HG03520 (cell line): ENCODE data around the gene ITGB8.

Experiments
- ATAC-seq: cut with Tn5 transposase; IDR thresholded peaks from one replicate; pipeline ENCODE4 v1.9.1; 2021; ENCODE audit warnings: mild to moderate bottlenecking, moderate library complexity; ENCODE audit not compliant: unreplicated experiment

Gene ITGB8

DNA sequence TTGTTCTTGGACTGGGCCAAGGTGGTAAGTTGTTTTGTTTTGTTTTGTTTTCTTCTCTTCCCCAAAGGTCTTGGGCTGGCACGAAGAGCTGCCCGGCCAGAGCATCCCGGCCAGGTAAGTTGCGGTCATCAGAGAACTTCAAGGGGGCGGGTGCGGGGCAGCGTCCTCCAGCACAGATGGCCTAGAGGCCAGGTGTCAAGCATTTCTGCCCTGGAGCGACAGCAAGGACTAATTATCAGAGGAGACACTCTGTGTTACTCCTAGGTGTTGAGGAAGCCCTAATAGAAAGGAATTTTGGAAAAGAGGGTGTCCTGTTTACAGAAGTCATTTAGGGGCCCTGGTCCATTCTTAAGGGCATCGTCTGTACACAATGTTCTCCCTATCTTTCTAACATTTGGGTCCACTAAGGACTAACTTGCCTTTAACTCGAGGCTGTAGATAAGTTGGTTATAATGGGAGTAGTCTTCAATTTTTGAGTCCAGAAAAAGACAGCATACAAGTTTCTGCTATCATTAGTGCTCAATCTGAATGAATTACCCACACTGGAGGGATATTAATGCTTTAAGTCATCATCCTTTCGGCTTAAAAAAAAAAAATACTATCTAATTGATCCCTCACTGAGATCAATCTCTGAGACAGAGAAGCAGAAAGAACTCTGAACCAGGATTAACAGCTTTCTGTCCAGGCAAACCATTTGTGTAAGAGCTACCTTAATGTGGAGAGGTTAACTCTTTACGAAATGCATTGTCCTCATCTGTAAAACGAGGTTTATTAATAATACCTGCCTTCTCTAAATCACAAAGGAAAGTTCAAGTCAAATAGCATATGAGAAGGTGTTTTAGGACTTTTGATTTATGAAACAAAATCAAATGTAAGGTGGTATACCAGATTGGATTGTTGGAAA, 1.5 kb downstream of the ITGB8 start:
- ATAC-seq = no peak

DNA sequence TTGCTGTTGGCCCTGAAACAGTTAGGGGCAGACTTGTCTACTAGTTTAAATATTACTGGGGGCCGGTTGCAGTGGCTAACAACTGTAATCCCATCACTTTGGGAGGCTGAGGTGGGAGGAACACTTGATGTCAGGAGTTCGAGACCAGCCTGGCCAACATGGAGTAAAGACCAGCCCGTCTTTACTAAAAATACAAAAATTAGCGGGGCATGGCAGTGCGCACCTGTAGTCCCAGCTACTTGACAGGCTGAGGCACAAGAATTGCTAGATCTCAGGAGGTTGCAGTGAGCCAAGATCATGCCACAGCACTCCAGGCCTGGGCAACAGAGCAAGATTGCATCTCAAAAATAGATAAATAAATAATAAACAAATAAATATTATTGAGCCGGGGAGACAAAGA, 7.6 kb downstream of the ITGB8 start:
- no peak for ATAC-seq

GRCh38 chr7:20340839-20341238, 10.1 kb downstream of the ITGB8 start:
- no peak for ATAC-seq

GRCh38 chr7:20343205-20343604, 12.5 kb downstream of the ITGB8 start:
- ATAC-seq = no peak

DNA sequence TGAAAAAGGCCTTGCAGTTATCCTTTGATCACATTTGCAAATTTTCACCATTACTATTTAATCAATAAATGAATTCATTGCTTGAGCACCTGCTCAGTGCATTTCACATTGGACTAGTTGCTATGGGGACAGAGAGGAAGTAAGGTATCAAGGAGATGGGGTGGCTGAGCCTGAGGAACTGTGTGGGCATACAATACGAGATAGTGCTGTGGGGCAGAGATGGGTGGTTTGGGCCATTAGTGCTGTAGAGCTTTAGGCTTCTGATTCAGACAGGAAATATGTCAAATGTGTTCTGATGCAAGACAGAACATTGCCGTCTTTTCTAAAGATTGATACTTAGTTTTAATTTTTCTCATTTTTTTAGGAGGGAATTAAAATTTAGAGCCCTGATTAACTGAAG, 13.2 kb downstream of the ITGB8 start:
- ATAC-seq = no peak

GRCh38 chr7:20344396-20344795, 13.7 kb downstream of the ITGB8 start:
- ATAC-seq = no peak

- ATAC-seq = no peak
These were observed 15.9 kb downstream of the ITGB8 start for GRCh38 chr7:20346577-20346976.

- no peak for ATAC-seq
These were observed 17.0 kb downstream of the ITGB8 start for GRCh38 chr7:20347680-20348079.

GRCh38 chr7:20348125-20348807, 17.6 kb downstream of the ITGB8 start:
- ATAC-seq = no peak

DNA sequence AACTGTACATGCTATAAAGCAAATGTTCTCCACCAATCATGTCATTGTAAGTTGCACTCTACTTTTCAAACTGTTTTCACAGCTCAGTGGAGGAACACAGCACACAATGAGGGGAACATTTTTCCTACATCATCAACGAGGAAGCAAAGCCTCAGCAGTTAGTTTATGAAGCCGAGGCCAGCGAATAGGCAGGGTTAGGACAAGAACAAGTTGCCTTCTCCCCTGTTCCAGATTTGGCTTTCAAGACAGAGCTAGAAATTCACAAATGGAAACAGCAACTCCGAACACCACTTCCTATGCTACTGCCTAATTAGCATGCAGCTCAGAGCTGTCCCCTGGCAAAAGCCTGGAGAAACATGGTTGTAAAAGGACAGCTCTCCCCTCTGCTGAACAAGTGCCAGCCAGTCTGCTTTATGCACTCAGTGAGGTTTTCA, 19.8 kb downstream of the ITGB8 start:
- ATAC-seq = no peak

DNA sequence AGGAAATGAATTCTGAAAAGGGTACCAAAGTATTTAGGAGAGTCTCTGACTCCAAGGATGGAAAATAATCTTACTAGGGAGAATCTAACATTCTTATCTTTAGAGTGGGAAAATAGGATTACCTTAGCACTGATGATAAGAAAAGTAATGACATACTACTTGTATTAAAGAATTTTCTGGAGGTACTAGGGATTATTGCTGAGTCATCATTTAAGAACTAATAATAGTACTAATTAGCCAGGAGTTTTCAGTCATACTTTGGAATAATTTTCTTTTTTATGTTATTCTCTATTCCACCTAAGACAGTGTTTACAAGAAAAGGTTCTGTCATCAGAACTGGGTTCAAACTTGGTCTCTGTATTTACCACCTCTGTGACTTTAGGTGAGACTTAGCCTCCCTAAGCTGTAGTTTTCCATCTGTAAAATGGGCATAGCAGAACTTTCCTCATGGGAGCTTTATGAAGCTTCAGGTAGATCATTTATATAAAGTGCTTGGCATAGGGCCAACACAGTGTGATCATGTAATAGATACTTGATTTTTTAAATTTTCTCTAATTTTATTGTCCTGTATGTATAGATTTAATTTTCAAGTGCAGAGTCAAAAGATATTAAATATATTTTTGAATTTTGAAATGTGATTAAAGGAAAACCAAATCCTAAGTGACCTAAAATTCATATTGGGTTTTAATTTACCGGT, 20.4 kb downstream of the ITGB8 start:
- ATAC-seq = no peak

- ATAC-seq = no peak
These were observed 21.2 kb downstream of the ITGB8 start for GRCh38 chr7:20351901-20352300.

GRCh38 chr7:20352573-20353306, 22.0 kb downstream of the ITGB8 start:
- no peak for ATAC-seq

GRCh38 chr7:20354610-20355528, 24.2 kb downstream of the ITGB8 start:
- ATAC-seq = no peak

DNA sequence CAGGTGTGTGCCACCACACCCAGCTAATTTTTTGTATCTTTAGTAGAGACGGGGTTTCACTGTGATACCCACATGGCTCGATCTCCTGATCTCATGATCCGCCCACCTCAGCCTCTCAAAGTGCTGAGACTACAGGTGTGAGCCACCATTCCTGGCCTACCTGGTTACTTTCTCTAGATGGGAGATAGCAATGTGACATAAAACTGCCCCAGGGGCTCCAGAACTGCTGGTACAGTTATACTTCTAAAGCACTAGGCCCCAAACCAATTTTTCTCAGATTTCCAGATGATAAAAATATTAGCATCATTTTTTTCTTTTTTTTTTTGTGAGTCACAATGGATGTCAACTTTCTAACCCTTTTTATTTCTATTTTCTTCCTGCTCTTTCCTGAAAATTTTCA, 27.4 kb downstream of the ITGB8 start:
- no peak for ATAC-seq

DNA sequence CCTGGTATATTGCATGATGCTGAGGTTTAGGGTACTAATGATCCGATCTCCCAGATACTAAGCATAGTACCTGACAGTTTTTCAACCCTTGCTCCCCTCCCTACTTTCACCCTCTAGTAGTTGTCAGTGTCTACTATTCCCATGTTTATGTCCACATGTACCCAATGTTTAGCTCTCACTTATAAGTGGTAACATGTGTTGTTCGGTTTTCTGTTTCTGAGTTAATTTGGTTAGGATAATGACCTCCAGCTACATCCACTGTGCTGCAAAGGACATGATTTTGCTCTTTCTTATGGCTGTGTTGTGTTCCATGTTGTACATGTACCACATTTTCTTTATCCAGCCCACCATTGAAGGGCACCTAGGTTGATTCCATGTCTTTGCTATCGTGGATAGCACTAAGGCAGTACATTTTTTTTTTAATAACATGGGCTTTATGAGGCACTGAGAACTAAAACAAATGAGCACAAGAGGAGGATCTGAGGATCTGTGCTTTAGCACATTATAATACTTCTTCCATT, 28.1 kb downstream of the ITGB8 start:
- no peak for ATAC-seq

DNA sequence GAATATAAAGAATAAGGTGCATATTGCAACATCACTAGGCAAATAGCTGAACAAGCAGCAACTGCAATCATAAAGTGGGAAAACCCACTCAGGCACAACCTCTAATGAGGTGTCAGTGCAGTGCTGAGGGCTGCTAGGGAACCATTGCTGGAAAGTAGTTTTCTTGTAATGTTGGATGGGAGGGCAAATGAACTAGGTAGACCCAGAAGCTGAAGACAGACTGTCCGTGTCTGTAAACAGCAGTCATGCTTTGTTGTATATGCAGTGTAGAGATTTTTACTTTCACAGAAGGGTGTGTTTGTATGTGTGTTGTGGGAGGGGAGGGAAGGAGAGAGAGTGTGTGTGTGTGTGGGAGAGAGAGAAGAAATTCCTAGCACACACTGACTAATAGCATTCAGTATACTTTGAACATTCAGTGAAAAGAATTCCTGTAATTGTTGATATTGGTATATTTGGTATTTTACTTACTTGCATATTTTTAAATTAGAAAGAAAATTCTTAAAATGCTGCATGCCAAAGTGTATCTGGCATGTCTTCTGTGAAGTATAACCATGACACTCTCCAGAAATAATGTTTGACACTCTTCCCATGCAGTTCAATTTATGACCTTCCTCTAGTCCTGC, 28.8 kb downstream of the ITGB8 start:
- no peak for ATAC-seq

DNA sequence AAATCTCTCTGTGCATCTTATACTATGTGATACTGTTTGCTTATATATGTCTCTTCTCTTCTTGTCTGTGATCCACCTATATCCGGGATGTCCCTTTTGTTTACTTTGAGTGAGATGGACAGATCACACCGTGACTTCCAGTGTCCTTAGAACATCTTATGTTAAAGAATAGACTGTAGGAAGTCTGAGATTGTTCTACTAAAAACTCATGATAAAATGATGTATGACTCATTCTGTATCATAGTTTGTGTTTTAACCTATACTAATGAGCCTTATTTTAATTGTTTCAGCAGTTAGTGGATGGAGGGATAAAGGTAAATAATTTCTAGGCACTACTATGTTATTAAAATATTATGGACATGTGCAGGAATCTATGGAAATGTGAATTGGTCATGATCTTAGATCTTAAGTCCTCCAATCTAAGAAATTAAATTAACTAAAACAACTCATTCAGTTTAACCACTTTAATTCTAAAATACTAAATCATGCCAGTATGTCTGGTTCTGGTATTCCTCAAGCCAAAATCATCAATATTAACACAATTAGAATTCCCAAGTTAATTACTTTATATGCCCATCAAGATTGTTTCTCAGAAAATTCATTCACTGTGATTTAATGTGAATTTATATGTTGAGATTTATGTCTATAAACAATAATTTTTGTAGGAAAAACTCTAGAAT, 32.0 kb downstream of the ITGB8 start:
- no peak for ATAC-seq
